Lower leg skin (tissue), 3 donors: ENCODE measurements around the gene NFATC2.

ENCODE experiments used
- POLR2A ChIP-seq, 2 donors: fragments of 450-650 bp; IDR thresholded peaks; one replicate each; pipeline ENCODE4 v1.6.1; 2016 to 2017; ENCODE audit warnings: antibody characterized with exemption in 2 of 2, mild to moderate bottlenecking in 1 of 2, moderate library complexity in 1 of 2
- TF ChIP-seq, protein P1 (sequence below), 3 donors: fragments of 450-650 bp; IDR thresholded peaks; one replicate each; pipeline ENCODE4 v1.5.1; 2016; ENCODE audit warnings: antibody characterized with exemption in 3 of 3, mild to moderate bottlenecking in 3 of 3, moderate library complexity in 2 of 3

DNA sequence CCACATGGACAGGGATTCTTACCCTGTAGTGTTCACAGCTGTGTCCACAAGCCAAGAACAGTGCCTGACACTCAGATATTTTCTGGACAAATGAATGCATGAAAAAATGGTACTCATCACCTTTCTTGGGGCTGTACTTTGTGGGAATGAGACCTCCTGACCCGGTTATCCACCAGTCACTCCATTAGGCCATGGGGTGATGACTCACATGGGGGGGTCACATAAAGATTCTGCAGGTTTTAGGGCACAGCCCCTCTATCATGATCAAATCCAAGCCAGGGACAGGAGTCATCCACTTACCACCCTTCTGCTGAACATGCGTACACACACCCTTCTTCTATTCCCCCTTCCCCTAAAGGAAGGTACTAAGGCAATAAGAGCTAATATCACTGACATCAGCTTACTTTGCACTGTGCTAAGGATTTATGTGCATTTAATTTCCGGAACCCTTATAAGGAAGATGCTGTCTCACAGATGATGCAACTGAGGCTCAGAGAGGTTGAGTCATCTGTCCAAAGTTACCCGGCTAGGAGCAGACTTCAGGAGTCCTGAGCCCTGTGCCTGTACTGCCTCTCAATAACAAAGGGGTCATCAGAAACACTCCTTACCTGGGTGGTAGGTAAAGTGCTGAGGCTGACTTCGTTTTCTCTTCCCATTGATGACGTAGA, 107.8 kb downstream of the NFATC2 start:
- no peak for TF ChIP-seq POLR2A (IDR thresholded peaks at IDR 0.05)
- TF ChIP-seq, protein P1, sequence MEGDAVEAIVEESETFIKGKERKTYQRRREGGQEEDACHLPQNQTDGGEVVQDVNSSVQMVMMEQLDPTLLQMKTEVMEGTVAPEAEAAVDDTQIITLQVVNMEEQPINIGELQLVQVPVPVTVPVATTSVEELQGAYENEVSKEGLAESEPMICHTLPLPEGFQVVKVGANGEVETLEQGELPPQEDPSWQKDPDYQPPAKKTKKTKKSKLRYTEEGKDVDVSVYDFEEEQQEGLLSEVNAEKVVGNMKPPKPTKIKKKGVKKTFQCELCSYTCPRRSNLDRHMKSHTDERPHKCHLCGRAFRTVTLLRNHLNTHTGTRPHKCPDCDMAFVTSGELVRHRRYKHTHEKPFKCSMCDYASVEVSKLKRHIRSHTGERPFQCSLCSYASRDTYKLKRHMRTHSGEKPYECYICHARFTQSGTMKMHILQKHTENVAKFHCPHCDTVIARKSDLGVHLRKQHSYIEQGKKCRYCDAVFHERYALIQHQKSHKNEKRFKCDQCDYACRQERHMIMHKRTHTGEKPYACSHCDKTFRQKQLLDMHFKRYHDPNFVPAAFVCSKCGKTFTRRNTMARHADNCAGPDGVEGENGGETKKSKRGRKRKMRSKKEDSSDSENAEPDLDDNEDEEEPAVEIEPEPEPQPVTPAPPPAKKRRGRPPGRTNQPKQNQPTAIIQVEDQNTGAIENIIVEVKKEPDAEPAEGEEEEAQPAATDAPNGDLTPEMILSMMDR (IDR thresholded peaks at IDR 0.05): no peak
